ENCODE results near the gene C14orf93. TPM values are rescaled to one million over a fixed set of nuclear protein-coding genes. Genes with fewer than 3 reads are reported as not detected.

C14orf93 gene
- total and polyA plus RNA-seq, 9 of the 15 experiments (the other 6 are each of a cell fraction or from before 2014, with no cell fraction given): 2.2 to 22.4 (median 16.1) TPM

DNA sequence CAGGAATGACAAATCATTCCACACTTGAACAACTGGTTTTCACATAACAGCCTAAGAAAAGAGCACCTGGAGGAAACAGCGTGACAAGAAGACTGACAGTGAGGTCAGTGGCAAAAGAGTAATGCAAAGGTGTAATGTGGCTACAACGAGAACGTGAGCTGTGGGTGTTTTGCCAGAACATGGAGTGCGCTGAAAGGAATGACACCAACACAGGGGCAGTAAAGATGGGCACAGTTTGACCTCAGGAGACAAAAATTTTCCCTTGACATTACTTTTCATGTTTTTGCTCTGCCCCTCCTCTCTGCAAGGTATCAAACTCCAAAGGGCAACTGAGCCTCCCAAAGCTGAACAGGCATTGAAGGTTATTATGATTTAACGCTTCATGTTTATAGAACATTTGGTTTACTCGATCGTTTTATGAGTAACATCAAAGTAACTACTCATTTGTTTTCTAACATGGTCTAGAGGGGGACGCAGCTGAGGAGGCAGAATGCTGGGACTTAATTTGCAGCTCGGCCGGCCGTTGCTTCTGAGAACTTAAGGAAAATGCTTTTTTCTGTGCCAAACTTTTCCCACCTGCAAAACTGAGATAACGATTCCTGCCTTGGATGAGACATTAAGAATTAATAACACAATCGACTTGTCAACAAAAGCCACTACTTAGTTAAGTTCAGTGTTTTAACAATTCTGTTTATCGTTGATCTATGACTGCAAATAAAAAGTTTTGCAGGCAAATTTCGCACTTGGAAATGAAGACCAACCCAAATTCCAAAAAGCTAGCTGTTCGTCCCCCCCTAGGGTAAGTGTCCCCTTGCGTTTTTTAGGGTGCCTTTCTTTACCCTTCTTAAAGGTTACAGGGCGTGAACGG lies 54.0 kb downstream of the C14orf93 start (continued):
- TF ChIP-seq PRPF4 (IDR thresholded peaks at IDR 0.05; ENCODE audit: insufficient read depth, low read depth, low read length, poor library complexity, severe bottlenecking): no peak
- TF ChIP-seq ARNT (IDR thresholded peaks at IDR 0.05): 0 out of 4 replicates have a peak, but pooled peaks of 1 of the 2 experiments have one; percentile 27
- 0 out of 2 replicates have a peak, but pooled peaks have one; percentile 10 for TF ChIP-seq CTBP1 (IDR thresholded peaks at IDR 0.05; ENCODE audit: borderline replicate concordance)
- TF ChIP-seq ZNF3 (CRISPR knock-in tag; IDR thresholded peaks at IDR 0.05): no peak
- TF ChIP-seq LARP7 (IDR thresholded peaks at IDR 0.05): no peak
- 0 out of 2 replicates have a peak, but pooled peaks have one; percentile 1 for TF ChIP-seq BRD4 (IDR thresholded peaks at IDR 0.05)
- no peak for TF ChIP-seq ZNF589 (CRISPR knock-in tag; IDR thresholded peaks at IDR 0.05; ENCODE audit: low read depth)
- TF ChIP-seq, protein P1, sequence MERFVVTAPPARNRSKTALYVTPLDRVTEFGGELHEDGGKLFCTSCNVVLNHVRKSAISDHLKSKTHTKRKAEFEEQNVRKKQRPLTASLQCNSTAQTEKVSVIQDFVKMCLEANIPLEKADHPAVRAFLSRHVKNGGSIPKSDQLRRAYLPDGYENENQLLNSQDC (CRISPR knock-in tag; IDR thresholded peaks at IDR 0.05): no peak
- TF ChIP-seq ZNF224 (CRISPR knock-in tag; IDR thresholded peaks at IDR 0.05): no peak
- no peak for TF ChIP-seq NFXL1 (CRISPR knock-in tag; IDR thresholded peaks at IDR 0.05)
- TF ChIP-seq, protein P2, sequence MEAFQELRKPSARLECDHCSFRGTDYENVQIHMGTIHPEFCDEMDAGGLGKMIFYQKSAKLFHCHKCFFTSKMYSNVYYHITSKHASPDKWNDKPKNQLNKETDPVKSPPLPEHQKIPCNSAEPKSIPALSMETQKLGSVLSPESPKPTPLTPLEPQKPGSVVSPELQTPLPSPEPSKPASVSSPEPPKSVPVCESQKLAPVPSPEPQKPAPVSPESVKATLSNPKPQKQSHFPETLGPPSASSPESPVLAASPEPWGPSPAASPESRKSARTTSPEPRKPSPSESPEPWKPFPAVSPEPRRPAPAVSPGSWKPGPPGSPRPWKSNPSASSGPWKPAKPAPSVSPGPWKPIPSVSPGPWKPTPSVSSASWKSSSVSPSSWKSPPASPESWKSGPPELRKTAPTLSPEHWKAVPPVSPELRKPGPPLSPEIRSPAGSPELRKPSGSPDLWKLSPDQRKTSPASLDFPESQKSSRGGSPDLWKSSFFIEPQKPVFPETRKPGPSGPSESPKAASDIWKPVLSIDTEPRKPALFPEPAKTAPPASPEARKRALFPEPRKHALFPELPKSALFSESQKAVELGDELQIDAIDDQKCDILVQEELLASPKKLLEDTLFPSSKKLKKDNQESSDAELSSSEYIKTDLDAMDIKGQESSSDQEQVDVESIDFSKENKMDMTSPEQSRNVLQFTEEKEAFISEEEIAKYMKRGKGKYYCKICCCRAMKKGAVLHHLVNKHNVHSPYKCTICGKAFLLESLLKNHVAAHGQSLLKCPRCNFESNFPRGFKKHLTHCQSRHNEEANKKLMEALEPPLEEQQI (IDR thresholded peaks at IDR 0.05): no peak
- TF ChIP-seq NFIC (IDR thresholded peaks at IDR 0.05): no peak
- TF ChIP-seq, protein P3, sequence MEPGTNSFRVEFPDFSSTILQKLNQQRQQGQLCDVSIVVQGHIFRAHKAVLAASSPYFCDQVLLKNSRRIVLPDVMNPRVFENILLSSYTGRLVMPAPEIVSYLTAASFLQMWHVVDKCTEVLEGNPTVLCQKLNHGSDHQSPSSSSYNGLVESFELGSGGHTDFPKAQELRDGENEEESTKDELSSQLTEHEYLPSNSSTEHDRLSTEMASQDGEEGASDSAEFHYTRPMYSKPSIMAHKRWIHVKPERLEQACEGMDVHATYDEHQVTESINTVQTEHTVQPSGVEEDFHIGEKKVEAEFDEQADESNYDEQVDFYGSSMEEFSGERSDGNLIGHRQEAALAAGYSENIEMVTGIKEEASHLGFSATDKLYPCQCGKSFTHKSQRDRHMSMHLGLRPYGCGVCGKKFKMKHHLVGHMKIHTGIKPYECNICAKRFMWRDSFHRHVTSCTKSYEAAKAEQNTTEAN (CRISPR knock-in tag; IDR thresholded peaks at IDR 0.05): no peak
- no peak for TF ChIP-seq LCOR (CRISPR knock-in tag; IDR thresholded peaks at IDR 0.05)
- TF ChIP-seq STAT5A (IDR thresholded peaks at IDR 0.05; ENCODE audit: borderline replicate concordance, low read length): peak; percentile 18; the same call in 1 of the 2 replicates
- TF ChIP-seq POLR2B (IDR thresholded peaks at IDR 0.05; ENCODE audit: low read depth, partially characterized antibody): no peak
- no peak for TF ChIP-seq ZBTB17 (CRISPR knock-in tag; IDR thresholded peaks at IDR 0.05)
- TF ChIP-seq NR4A1 (CRISPR knock-in tag; IDR thresholded peaks at IDR 0.05): no peak
- TF ChIP-seq NR4A1 (tag; IDR thresholded peaks at IDR 0.05): no peak
- no peak for TF ChIP-seq SAP30 (IDR thresholded peaks at IDR 0.05; ENCODE audit: borderline replicate concordance, insufficient read depth, low read depth, low read length, poor library complexity, severe bottlenecking)
- TF ChIP-seq NCOA2 (IDR thresholded peaks at IDR 0.05; ENCODE audit: partially characterized antibody in 2 of 2): no peak
- peak; percentile 28 for TF ChIP-seq CBFA2T3 (IDR thresholded peaks at IDR 0.05)
